ENCODE measurements around the gene SHKBP1.

SHKBP1 gene

DNA sequence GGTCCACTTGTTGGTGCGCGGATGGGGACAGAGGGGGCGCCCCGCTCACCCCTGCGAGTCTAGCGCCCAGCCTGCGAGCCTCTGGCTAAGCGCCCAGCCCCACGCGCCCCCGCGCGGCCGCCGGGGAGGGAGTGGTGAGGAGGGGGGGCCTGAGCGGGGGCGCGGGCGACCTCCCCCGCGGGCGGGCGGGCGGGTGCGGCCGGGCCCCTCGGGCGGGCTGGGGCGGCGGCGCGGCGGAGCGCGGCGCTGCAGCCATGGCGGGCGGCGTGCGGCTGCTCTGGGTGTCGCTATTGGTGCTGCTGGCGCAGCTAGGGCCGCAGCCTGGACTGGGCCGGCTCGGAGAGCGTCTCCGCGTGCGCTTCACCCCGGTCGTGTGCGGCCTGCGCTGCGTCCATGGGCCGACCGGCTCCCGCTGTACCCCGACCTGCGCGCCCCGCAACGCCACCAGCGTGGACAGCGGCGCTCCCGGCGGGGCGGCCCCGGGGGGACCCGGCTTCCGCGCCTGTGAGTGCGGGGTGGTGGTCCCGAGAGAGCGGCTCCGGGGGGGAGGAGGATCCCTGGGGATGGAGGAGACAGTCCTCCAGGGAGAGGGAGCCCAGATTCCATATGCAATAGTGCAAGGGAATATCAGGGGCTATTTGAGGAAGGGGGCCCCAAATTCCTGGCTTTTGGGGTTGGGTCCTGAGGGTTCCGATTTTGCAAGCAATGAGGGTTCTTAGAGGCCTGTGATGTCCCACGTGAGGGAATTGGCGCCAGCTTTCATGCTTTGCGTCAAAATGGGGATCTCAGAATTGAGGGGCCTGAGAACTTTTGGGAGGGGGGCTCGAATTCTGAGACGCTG lies 24.7 kb downstream of the SHKBP1 start, which contains the start of gene LTBP4:
Gene LTBP4, plus strand, starts transcription at position 236 of the 841 bp plus-strand sequence. Its CDS starts 19 bp downstream, at position 255.
- no peak for DNase-seq (ENCODE audit: low read depth, low spot score)

GRCh38 chr19:40603071-40603388 lies 26.4 kb downstream of the SHKBP1 start:
- no peak for DNase-seq (ENCODE audit: low read depth, low spot score)

DNA sequence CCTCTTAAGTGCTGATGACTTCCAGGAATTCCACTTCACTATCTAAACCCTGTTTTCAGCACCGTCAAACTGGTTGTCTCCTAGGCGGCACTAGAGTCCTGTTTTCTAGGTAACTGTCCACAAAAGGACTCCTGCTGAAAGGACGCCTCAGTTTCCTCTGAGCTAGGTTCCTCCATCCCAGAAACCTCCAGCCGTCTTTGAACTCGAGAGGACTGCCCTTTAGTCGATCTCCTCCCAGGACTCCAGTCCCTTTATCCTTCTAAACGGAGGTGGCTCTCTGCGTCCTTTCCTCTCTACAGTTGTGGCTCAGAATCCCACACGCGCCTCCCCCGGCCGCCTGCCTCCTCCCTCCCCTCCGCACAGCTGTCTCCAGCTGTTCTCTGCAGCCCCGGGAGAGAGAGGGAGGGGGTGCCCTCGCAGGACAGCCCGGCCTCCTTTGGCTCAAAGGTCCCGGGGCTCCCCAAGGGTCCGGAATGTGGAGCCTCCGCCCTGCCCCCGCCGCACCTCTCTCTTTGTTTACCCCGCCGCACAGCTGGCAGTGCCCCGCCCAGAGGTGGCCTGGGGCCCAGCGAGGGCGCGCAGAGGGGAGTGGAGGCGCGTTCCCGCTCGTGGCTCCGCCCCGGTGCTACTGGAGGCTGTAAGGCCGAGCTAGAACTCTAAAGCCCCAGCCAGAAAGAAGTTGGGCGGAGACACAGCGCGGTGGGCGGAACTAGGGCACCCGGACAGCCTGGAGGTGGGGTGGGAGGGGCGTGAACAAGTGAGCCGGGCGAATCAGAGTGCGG lies 26.9 kb downstream of the SHKBP1 start:
- peak; percentile 92 for DNase-seq (ENCODE audit: low read depth, low spot score)

- no peak for DNase-seq (ENCODE audit: low read depth, low spot score)
Measured at GRCh38 chr19:40604171-40604646, 27.5 kb downstream of the SHKBP1 start.

- no peak for DNase-seq (ENCODE audit: low read depth, low spot score)
Measured at GRCh38 chr19:40604647-40605215, 28.1 kb downstream of the SHKBP1 start.

- DNase-seq (ENCODE audit: low read depth, low spot score): peak; percentile 63
Measured at GRCh38 chr19:40605216-40605971, 28.7 kb downstream of the SHKBP1 start.

- DNase-seq (ENCODE audit: low read depth, low spot score): no peak
Measured at GRCh38 chr19:40607311-40608239, 30.9 kb downstream of the SHKBP1 start.

- DNase-seq (ENCODE audit: low read depth, low spot score): no peak
Measured at GRCh38 chr19:40608240-40608621, 31.6 kb downstream of the SHKBP1 start.

- no peak for DNase-seq (ENCODE audit: low read depth, low spot score)
Measured at GRCh38 chr19:40608957-40609356, 32.3 kb downstream of the SHKBP1 start.

DNA sequence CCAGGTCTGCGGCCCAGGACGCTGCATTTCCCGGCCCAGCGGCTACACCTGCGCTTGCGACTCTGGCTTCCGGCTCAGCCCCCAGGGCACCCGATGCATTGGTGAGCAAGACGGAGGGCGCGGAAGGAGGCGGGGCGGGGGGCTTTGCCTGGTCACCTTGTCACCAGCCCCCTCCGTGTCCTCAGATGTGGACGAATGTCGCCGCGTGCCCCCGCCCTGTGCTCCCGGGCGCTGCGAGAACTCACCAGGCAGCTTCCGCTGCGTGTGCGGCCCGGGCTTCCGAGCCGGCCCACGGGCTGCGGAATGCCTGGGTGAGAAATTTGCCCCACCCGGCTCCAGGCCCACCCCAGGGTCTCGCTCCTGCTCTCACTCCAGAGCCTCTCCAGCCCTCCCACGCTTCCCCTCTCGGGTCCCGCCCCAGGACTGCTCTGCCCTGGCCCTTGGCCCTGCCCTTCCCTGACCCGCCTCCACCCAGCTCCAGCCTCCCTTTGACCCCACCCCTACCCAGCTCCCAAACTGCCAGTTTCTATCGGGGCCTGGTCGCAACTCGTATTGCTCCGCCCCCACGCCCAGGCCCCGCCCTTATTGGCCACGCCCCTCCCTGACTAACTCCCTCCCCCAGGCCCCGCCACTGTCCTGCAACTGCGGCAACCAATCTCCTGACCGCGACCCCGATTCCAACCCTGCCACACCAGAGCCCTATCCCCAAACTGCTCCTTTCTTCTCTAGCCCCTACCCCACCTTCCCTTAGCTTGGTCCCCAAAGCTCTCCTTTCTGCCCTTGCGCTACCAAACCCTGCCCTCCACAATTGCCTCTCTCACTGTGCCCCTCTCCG lies 33.1 kb downstream of the SHKBP1 start:
- DNase-seq (ENCODE audit: low read depth, low spot score): peak; percentile 71

DNA sequence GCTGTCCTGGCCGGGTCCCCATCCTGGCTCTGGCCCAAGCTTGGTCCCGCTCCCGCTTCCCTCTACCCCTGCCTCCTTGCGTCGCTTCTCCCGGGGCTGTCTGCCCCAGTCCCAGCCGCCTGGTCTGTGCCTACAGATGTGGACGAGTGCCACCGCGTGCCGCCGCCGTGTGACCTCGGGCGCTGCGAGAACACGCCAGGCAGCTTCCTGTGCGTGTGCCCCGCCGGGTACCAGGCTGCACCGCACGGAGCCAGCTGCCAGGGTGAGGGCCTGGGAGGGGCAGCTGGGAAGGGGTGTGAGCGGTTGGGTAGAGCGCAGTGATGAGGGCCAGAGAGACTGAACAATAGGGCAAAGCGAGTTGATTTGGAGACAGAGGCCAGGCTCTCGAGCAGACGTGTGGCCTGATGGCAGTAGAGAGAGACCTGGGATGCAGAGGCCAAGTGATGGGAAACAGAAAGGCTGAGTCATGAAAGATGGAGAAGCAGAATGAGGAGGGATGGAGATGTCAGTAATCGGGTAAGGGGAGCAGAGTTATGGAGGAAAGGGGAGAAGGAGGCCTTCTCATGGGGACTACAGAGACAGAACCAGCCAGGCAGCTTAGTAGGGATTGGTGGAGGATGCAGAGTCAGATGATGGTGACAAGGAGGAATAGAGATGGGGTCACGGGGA lies 33.9 kb downstream of the SHKBP1 start:
- no peak for DNase-seq (ENCODE audit: low read depth, low spot score)

DNA sequence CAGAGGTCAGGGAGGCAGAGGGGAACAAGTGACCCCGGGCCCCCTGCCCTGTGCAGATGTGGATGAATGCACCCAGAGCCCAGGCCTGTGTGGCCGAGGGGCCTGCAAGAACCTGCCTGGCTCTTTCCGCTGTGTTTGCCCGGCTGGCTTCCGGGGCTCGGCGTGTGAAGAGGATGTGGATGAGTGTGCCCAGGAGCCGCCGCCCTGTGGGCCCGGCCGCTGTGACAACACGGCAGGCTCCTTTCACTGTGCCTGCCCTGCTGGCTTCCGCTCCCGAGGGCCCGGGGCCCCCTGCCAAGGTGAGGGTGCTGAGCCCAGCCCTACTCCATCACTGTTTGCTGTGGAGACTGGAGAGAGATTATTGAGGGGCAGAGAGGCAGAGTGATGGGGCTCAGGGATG lies 34.4 kb downstream of the SHKBP1 start:
- no peak for DNase-seq (ENCODE audit: low read depth, low spot score)

DNA sequence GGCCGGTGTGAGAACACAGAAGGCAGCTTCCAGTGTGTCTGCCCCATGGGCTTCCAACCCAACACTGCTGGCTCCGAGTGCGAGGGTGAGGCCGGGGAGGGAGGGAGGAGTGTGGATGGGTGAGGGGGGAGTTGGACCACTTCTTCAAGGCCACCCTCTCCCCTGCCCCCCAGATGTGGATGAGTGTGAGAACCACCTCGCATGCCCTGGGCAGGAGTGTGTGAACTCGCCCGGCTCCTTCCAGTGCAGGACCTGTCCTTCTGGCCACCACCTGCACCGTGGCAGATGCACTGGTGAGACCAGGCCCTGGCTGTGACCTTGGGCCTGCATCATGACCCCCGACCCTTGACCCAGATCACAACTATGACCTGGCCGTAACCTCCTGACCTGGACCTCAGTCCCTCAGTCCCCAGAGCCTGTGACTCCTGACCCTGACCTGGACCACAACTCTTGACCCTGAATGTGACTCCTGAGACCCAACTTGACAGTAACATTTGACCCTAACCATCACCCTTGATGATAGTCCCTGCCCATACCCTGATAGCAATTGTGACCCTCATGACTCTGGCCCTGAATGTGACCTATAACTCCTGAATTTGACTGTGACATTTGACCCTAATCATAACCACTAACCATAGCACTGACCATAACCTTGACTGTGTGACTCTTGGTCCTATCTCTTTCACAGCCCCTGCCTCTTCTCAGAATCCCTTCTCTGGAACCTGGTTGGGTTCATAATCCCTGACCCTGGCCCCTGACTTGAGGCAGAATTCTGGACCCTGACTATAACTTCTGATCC lies 35.4 kb downstream of the SHKBP1 start:
- DNase-seq (ENCODE audit: low read depth, low spot score): no peak

GRCh38 chr19:40612831-40613689 lies 36.4 kb downstream of the SHKBP1 start:
- no peak for DNase-seq (ENCODE audit: low read depth, low spot score)

GRCh38 chr19:40613690-40614621 lies 37.3 kb downstream of the SHKBP1 start:
- DNase-seq (ENCODE audit: low read depth, low spot score): peak; percentile 68
